HG02884 (cell line): Measurements from ENCODE around the gene TRPV4.

Source experiments
- ATAC-seq: cut with Tn5 transposase; IDR thresholded peaks from one replicate; pipeline ENCODE4 v1.9.1; 2021; ENCODE audit warnings: mild to moderate bottlenecking, moderate library complexity; ENCODE audit not compliant: unreplicated experiment

Gene TRPV4

GRCh38 chr12:109781668-109782325 is 51.4 kb downstream of the TRPV4 start:
- ATAC-seq = no peak

GRCh38 chr12:109779382-109779781 is 53.8 kb downstream of the TRPV4 start:
- ATAC-seq = no peak

- no peak for ATAC-seq
These were observed 54.5 kb downstream of the TRPV4 start for GRCh38 chr12:109778684-109779083.

- ATAC-seq = no peak
These were observed 55.7 kb downstream of the TRPV4 start for GRCh38 chr12:109777544-109777943.

- no peak for ATAC-seq
These were observed 56.6 kb downstream of the TRPV4 start for GRCh38 chr12:109776624-109777023.

GRCh38 chr12:109775172-109775881 is 57.9 kb downstream of the TRPV4 start:
- no peak for ATAC-seq

- ATAC-seq = no peak
These were observed 59.7 kb downstream of the TRPV4 start for GRCh38 chr12:109773384-109774011.

GRCh38 chr12:109772622-109773321 is 60.4 kb downstream of the TRPV4 start:
- ATAC-seq = no peak

GRCh38 chr12:109771746-109772621 is 61.2 kb downstream of the TRPV4 start:
- ATAC-seq = no peak

- no peak for ATAC-seq
These were observed 62.1 kb downstream of the TRPV4 start for GRCh38 chr12:109770861-109771670.

GRCh38 chr12:109770104-109770860 is 62.9 kb downstream of the TRPV4 start:
- ATAC-seq = no peak

- ATAC-seq = no peak
These were observed 64.1 kb downstream of the TRPV4 start for GRCh38 chr12:109768901-109769670.

- ATAC-seq = no peak
These were observed 65.0 kb downstream of the TRPV4 start for GRCh38 chr12:109767991-109768900.

GRCh38 chr12:109767456-109767855 is 65.7 kb downstream of the TRPV4 start:
- ATAC-seq = no peak

- ATAC-seq = no peak
These were observed 66.9 kb downstream of the TRPV4 start for GRCh38 chr12:109766251-109766778.

GRCh38 chr12:109765446-109765810 is 67.8 kb downstream of the TRPV4 start:
- ATAC-seq = no peak
